WTC11 (cell line): ENCODE results near the gene PPP3CA. TPM values are rescaled to one million over a fixed set of nuclear protein-coding genes. Genes with fewer than 3 reads are reported as not detected.

ENCODE experiments used
- ATAC-seq: fragments of 200-7000 bp; cut with Tn5 transposase; 2 replicates; pipeline ENCODE4 v1.10.0; 2021; ENCODE audit warnings: mild to moderate bottlenecking, moderate library complexity
- CTCF ChIA-PET: fragments of 300-600 bp; sonication (Branson Sonifier 250); formaldehyde crosslinking; loops from one replicate; lab custom pipeline; 2021; ENCODE audit warnings: antibody characterized with exemption; lab: Charles Lee
- POLR2A ChIA-PET: fragments of 350-600 bp; sonication (Branson Sonifier 250); formaldehyde crosslinking; loops from one replicate; lab custom pipeline; 2021; ENCODE audit warnings: antibody characterized with exemption; lab: Charles Lee
- DNase-seq: peaks from one replicate; pipeline ENCODE4 v3.0.0; 2021; ENCODE audit warnings: low spot score
- H3K27ac Mint-ChIP-seq: 2 replicates; pipeline ENCODE4 v1.8.0; 2021; ENCODE audit warnings: mixed read lengths
- H3K27me3 Mint-ChIP-seq: 2 replicates; pipeline ENCODE4 v1.8.0; 2021; ENCODE audit warnings: low read depth, mild to moderate bottlenecking, moderate library complexity, mixed read lengths
- H3K36me3 Mint-ChIP-seq: 2 replicates; pipeline ENCODE4 v1.8.0; 2021; ENCODE audit warnings: mixed read lengths
- H3K4me1 Mint-ChIP-seq: 2 replicates; pipeline ENCODE4 v1.8.0; 2022; ENCODE audit warnings: mixed read lengths
- H3K4me3 Mint-ChIP-seq: 2 replicates; pipeline ENCODE4 v1.8.0; 2021; ENCODE audit warnings: mild to moderate bottlenecking, moderate library complexity, mixed read lengths
- H3K9me3 Mint-ChIP-seq: 2 replicates; pipeline ENCODE4 v1.8.0; 2021; ENCODE audit warnings: mixed read lengths
- AFF4 ChIP-seq: sonication (generic); formaldehyde crosslinking; IDR thresholded peaks from 2 replicates; pipeline ENCODE4 v1.8.1; 2023; ENCODE audit warnings: mild to moderate bottlenecking, missing genetic modification reagents, borderline replicate concordance
- CREB1 ChIP-seq: sonication (generic); formaldehyde crosslinking; IDR thresholded peaks from 2 replicates; pipeline ENCODE4 v1.8.0; 2023; ENCODE audit warnings: mild to moderate bottlenecking, missing genetic modification reagents
- CREM ChIP-seq: sonication (generic); formaldehyde crosslinking; IDR thresholded peaks from 2 replicates; pipeline ENCODE4 v1.8.1; 2022; ENCODE audit warnings: mild to moderate bottlenecking, missing genetic modification reagents, moderate library complexity
- E2F1 ChIP-seq: sonication (generic); formaldehyde crosslinking; IDR thresholded peaks from 2 replicates; pipeline ENCODE4 v1.8.0; 2022; ENCODE audit warnings: mild to moderate bottlenecking, missing genetic modification reagents
- ESRRA ChIP-seq: sonication (generic); formaldehyde crosslinking; IDR thresholded peaks from 2 replicates; pipeline ENCODE4 v1.8.1; 2022; ENCODE audit warnings: mild to moderate bottlenecking, missing genetic modification reagents, borderline replicate concordance
- FOXJ3 ChIP-seq: sonication (generic); formaldehyde crosslinking; IDR thresholded peaks from 2 replicates; pipeline ENCODE4 v1.9.0; 2021; ENCODE audit warnings: missing genetic modification reagents, mild to moderate bottlenecking, borderline replicate concordance
- FOXP4 ChIP-seq: sonication (generic); formaldehyde crosslinking; IDR thresholded peaks from 2 replicates; pipeline ENCODE4 v1.8.0; 2022; ENCODE audit warnings: mild to moderate bottlenecking, missing genetic modification reagents
- GRHL2 ChIP-seq: fragments of 250-450 bp; sonication (Bioruptor Pico); IDR thresholded peaks from 2 replicates; pipeline ENCODE4 v1.8.0; 2022; ENCODE audit warnings: mild to moderate bottlenecking, moderate library complexity; ENCODE audit not compliant: insufficient replicate concordance, severe bottlenecking
- JAZF1 ChIP-seq: fragments of 250-450 bp; sonication (Bioruptor Pico); IDR thresholded peaks from 2 replicates; pipeline ENCODE4 v1.9.0; 2021; ENCODE audit warnings: moderate library complexity, mild to moderate bottlenecking, inconsistent platforms
- JUN ChIP-seq: sonication (generic); formaldehyde crosslinking; IDR thresholded peaks from 2 replicates; pipeline ENCODE4 v1.8.0; 2023; ENCODE audit warnings: mild to moderate bottlenecking, missing genetic modification reagents
- NFE2L1 ChIP-seq: sonication (generic); formaldehyde crosslinking; IDR thresholded peaks from 2 replicates; pipeline ENCODE4 v1.8.1; 2023; ENCODE audit warnings: missing genetic modification reagents
- NR3C1 ChIP-seq: sonication (generic); formaldehyde crosslinking; conservative IDR thresholded peaks from 2 replicates; pipeline ENCODE4 v1.8.1; 2023; ENCODE audit warnings: low read depth, mild to moderate bottlenecking, missing genetic modification reagents
- PREB ChIP-seq: sonication (generic); formaldehyde crosslinking; IDR thresholded peaks from 2 replicates; pipeline ENCODE4 v1.8.1; 2022; ENCODE audit warnings: mild to moderate bottlenecking, missing genetic modification reagents, moderate library complexity, borderline replicate concordance
- ZNF121 ChIP-seq: sonication (generic); formaldehyde crosslinking; IDR thresholded peaks from 2 replicates; pipeline ENCODE4 v1.8.0; 2023; ENCODE audit warnings: missing genetic modification reagents
- ZNF219 ChIP-seq: sonication (generic); formaldehyde crosslinking; IDR thresholded peaks from 2 replicates; pipeline ENCODE4 v1.8.0; 2023; ENCODE audit warnings: missing genetic modification reagents, mild to moderate bottlenecking, borderline replicate concordance
- ZNF232 ChIP-seq: sonication (generic); formaldehyde crosslinking; IDR thresholded peaks from 2 replicates; pipeline ENCODE4 v1.8.0; 2022; ENCODE audit warnings: mild to moderate bottlenecking, missing genetic modification reagents
- ZNF263 ChIP-seq: sonication (generic); formaldehyde crosslinking; IDR thresholded peaks from 2 replicates; pipeline ENCODE4 v1.8.1; 2022; ENCODE audit warnings: low read depth, mild to moderate bottlenecking, moderate library complexity, missing genetic modification reagents
- total RNA-seq: library from RNA; stranded (reverse); gene quantifications from 3 replicates; pipeline ENCODE4 v1.2.3, GENCODE V29; 2021
- TF ChIP-seq, protein P1 (sequence below): fragments of 200-600 bp; IDR thresholded peaks from 2 replicates; pipeline ENCODE4 v1.8.0; 2022; ENCODE audit warnings: antibody characterized with exemption
- TF ChIP-seq, protein P2 (sequence below): sonication (generic); formaldehyde crosslinking; IDR thresholded peaks from 2 replicates; pipeline ENCODE4 v1.8.1; 2022; ENCODE audit warnings: mild to moderate bottlenecking, moderate library complexity, missing genetic modification reagents

PPP3CA gene
- total RNA-seq, 1 experiment from 2014 or later, result 41.6 TPM

DNA sequence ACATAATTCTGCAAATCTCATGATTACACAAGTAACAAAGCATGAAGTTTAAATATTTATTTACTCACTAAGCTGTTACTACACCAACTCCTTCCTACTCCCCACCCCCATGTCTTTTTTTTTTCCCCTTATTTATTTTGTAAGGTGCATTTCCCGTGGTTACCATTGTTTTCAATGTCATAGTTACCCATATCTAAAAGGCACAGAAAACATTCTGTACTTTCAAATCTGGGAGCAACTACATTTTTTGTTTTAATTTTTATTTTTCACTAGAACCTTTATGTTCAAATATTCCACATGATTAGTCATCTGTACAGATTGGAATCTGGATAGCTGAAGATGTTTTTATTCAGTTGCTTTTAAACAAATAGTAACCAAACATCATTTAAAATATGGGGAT, 62.8 kb downstream of the PPP3CA start:
- H3K36me3 Mint-ChIP-seq, result no peaks in the 10 kb centered on the region
- CTCF ChIA-PET, result no interaction called here
- H3K4me1 Mint-ChIP-seq, result peaks cover 94% of the 10 kb centered on the region
- H3K27me3 Mint-ChIP-seq, result no peaks in the 10 kb centered on the region
- ATAC-seq, result no peak
- DNase-seq, result no peak
- H3K9me3 Mint-ChIP-seq, result no peaks in the 10 kb centered on the region
- POLR2A ChIA-PET, result no interaction called here
- peak overlapping the region; percentile 46; the same call in 1 of the 2 replicates for H3K27ac Mint-ChIP-seq
- H3K4me3 Mint-ChIP-seq, result no peak overlapping the region
- TF ChIP-seq CREM (CRISPR knock-in tag) (no peak), ZNF263 (CRISPR knock-in tag) (no peak), JUN (CRISPR knock-in tag) (no peak), E2F1 (CRISPR knock-in tag) (no peak), AFF4 (CRISPR knock-in tag) (no peak), ZNF121 (CRISPR knock-in tag) (no peak), FOXJ3 (no peak), CREB1 (CRISPR knock-in tag) (no peak), PREB (CRISPR knock-in tag) (no peak), NFE2L1 (CRISPR knock-in tag) (no peak), ZNF219 (CRISPR knock-in tag) (no peak), NR3C1 (CRISPR knock-in tag) (no peak), GRHL2 (no peak), ESRRA (CRISPR knock-in tag) (no peak), ZNF232 (CRISPR knock-in tag) (no peak), FOXP4 (CRISPR knock-in tag) (no peak), JAZF1 (no peak)
- TF ChIP-seq, protein P1, sequence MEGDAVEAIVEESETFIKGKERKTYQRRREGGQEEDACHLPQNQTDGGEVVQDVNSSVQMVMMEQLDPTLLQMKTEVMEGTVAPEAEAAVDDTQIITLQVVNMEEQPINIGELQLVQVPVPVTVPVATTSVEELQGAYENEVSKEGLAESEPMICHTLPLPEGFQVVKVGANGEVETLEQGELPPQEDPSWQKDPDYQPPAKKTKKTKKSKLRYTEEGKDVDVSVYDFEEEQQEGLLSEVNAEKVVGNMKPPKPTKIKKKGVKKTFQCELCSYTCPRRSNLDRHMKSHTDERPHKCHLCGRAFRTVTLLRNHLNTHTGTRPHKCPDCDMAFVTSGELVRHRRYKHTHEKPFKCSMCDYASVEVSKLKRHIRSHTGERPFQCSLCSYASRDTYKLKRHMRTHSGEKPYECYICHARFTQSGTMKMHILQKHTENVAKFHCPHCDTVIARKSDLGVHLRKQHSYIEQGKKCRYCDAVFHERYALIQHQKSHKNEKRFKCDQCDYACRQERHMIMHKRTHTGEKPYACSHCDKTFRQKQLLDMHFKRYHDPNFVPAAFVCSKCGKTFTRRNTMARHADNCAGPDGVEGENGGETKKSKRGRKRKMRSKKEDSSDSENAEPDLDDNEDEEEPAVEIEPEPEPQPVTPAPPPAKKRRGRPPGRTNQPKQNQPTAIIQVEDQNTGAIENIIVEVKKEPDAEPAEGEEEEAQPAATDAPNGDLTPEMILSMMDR, result no peak
- TF ChIP-seq, protein P2, sequence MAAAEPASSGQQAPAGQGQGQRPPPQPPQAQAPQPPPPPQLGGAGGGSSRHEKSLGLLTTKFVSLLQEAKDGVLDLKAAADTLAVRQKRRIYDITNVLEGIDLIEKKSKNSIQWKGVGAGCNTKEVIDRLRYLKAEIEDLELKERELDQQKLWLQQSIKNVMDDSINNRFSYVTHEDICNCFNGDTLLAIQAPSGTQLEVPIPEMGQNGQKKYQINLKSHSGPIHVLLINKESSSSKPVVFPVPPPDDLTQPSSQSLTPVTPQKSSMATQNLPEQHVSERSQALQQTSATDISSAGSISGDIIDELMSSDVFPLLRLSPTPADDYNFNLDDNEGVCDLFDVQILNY (CRISPR knock-in tag), result no peak
